ENCODE results near the gene METTL27.

DNA sequence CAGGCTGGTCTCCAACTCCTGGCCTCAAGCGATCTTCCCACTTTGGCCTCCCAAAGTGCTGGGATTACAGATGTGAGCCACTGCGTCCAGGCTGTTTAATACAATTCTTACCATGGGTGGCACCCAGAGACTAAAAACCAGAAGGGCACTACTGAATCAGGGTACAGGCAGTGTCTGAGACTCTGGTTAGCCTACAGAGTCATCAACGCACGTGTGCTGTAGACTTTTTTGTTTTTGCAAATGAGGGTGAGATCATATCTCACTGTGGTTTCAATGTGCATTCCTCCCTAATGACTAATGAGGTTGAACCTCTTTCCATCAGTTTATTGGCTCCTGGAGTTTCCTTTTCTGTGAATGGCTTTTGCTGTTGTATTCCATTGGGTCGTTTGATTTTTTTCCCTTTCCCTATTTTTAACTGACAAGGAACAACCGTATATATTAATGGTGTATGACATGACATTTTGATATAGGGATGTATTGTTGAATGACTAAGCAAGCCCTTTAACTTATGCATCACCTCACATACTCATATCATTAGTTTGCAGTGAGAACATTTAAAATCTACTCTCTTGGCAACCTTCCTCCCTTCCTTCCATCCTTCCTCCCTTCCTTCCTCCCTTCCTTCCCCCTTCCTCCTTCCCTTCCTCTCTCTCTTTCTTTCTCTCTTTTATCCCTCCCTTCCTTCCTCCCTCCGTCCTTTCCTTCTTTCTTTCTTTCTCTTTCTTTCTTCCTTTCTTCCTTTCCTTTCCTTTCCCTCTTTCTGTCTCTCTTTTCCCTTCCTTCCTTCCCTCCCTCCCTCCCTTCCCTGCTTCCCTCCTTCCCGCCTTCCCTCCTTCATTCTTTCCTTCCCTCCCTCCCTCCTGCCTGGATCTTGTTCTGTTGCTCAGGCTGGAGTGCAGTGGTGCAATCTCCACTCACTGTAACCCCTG lies 9.4 kb upstream of the METTL27 start:
- TF ChIP-seq POLR2A (IDR thresholded peaks at IDR 0.05): no peak
- TF ChIP-seq, protein P1, sequence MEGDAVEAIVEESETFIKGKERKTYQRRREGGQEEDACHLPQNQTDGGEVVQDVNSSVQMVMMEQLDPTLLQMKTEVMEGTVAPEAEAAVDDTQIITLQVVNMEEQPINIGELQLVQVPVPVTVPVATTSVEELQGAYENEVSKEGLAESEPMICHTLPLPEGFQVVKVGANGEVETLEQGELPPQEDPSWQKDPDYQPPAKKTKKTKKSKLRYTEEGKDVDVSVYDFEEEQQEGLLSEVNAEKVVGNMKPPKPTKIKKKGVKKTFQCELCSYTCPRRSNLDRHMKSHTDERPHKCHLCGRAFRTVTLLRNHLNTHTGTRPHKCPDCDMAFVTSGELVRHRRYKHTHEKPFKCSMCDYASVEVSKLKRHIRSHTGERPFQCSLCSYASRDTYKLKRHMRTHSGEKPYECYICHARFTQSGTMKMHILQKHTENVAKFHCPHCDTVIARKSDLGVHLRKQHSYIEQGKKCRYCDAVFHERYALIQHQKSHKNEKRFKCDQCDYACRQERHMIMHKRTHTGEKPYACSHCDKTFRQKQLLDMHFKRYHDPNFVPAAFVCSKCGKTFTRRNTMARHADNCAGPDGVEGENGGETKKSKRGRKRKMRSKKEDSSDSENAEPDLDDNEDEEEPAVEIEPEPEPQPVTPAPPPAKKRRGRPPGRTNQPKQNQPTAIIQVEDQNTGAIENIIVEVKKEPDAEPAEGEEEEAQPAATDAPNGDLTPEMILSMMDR (IDR thresholded peaks at IDR 0.05 in 4 of 5, conservative IDR thresholded peaks at IDR 0.05 in 1 of 5): no peak
